NCI-H2196 treated with DMSO at 0.1 percent for 48 hours (cell line): Measurements from ENCODE around the gene TMEM258.

Experiments used
- DNase-seq: peaks from one replicate; lab custom pipeline; 2025; ENCODE audit not compliant: unreplicated experiment; lab: John Stamatoyannopoulos, UW

TMEM258 gene

GRCh38 chr11:61762223-61762615, 30.2 kb downstream of the TMEM258 start:
- DNase-seq, result no peak

GRCh38 chr11:61761440-61762222, 30.8 kb downstream of the TMEM258 start:
- no peak for DNase-seq

GRCh38 chr11:61760946-61761345, 31.5 kb downstream of the TMEM258 start:
- DNase-seq, result no peak

DNA sequence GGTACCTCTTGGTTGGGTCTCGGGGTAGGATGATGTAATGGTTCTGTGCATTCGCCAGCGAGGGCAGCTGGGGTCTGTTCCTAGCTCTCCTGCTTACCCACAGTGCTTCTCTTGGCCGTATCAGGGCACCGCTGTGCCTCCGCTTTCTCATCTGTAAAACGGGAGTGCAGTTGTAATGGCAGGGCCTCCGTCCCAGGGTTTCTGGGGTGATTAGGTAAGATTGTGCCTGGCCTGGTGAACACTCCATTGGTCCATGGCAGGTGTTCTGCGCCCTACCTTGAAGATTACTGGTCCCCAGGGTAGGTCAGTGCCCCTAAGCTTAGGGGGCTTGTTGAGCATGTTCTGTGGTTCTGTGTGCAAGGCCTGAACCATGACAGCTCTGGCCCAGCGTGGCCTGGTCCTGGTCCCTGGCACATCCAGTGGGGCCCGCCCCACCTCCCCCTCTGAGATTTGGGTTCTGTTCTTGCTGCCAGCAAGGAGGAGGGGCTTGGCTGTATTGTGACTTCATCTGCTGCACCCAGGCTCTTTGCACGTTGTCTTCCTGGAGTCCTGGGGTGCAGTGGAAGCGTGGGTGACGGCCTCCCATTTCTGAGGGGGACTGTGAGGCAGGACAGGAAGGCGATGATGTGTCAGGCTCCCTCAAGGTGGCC, 35.1 kb downstream of the TMEM258 start:
- no peak for DNase-seq

- no peak for DNase-seq
Observed at GRCh38 chr11:61756452-61757212, 35.8 kb downstream of the TMEM258 start.

DNA sequence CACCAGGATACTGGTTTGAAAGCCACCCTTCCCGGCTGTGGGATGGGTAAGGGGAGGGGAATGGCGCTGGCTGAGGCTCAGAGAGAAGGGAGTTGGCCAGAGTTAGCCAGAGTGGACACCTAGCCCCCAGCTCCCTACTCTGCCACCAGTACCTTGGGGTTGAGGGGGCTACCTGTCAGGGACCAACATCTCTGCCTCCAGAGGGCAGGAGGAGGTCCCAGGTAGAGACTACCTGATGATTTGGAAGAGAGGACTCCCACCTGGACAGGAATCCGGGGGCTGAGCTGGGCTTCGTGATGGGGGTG, 36.3 kb downstream of the TMEM258 start:
- DNase-seq, result no peak

GRCh38 chr11:61754534-61755482, 37.6 kb downstream of the TMEM258 start:
- no peak for DNase-seq

- DNase-seq, result no peak
Observed at GRCh38 chr11:61753672-61754071, 38.7 kb downstream of the TMEM258 start.

GRCh38 chr11:61752925-61753521, 39.4 kb downstream of the TMEM258 start:
- no peak for DNase-seq

GRCh38 chr11:61752117-61752924, 40.1 kb downstream of the TMEM258 start, which contains the start of gene MYRF:
MYRF (plus strand) TSS chr11:61752636; CDS start chr11:61752745, 109 bp downstream.
- peak; percentile 8 for DNase-seq

- DNase-seq, result no peak
Observed at GRCh38 chr11:61751384-61751783, 41.0 kb downstream of the TMEM258 start.

- DNase-seq, result no peak
Observed at GRCh38 chr11:61750631-61751273, 41.6 kb downstream of the TMEM258 start.

DNA sequence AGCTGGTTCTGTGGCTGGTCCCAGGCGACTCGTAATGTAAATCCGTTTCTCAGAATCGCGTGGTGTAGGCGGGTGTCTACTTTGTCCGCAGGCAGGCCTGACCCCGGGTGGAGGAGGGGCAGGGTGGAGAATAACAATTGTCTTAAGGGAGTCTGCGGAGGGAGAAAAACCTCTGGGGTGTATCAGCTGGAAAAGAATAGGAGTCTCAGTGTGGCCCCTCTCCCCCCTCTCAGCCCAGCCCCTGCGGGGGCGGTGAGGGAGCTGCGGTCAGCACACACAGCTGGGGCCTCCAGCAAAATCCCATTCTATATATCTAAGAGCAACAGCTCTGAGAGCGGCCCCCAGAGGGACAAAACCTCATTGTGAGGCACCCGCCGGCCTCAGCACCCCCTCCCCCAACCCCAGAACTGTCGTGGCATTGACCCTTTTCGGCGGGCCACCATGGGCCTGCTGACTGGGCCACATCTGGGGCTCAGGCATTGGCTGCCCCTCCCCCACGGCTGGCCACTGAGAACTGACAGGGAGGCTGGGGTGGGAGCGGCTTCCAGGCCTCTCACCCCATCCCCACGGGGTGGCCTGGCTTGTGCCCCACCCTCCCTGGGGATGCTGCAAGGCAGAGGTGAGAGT, 42.7 kb downstream of the TMEM258 start:
- no peak for DNase-seq

DNA sequence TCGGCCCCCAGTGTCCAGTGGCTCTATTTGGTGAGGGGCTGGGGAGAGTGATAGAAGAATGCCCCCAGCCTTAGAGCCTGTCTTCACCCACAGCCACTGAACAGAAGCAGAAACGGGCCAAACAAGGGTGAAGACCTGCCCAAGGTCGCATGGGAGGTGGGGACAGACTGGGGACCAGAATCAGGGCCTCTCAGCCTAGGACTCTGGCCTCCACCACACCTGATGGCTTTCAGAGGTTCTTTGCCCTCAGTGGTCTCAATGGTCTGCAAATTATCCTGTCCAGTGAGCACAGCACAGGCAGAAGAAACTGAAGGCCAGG, 44.5 kb downstream of the TMEM258 start:
- no peak for DNase-seq

GRCh38 chr11:61747192-61747966, 45.0 kb downstream of the TMEM258 start:
- DNase-seq, result peak; percentile 54

GRCh38 chr11:61746442-61747191, 45.8 kb downstream of the TMEM258 start:
- no peak for DNase-seq

DNA sequence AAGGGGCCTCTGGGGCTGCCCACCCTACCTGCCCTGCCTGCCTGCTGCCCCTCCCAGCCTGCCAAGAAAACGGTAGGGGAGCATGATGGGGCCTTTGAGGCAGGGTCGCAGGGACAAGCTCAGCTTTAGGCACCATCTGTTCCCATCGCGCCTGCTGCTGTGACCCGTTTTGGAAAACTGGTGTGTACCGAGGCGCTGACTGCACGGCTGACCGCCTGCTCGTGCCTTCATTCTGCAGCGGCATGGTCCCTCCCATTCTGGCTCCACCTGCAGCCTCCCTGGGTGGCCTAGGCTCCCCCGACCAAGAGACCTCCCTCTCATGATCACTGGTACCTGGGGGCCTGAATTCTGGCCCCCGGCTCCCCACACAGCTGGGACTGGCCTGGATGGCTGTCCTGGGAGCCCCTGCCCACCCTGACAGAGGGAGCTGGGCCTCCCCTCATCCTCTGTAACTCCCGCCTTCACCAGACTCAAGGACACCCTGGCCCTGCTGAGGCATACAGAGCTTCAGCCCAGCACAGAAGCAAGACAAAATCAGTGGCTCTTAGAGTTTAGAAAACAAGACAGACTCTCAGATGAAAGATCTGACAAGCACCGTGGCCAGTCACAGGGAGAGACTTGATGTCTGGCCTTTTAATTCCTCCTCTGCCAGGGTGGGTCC, 46.5 kb downstream of the TMEM258 start:
- DNase-seq, result no peak
